ENCODE results near the gene MEI1.
"Not testable (repeated sequence)": the region's sequence is repeated elsewhere in the genome, so short reads cannot be mapped to it uniquely, and the experiment has no call there.

MEI1 gene

GRCh38 chr22:41658869-41659268 is 40.4 kb upstream of the MEI1 start:
- in situ Hi-C loops (cut with MboI; ENCODE audit: low sequenced_read_pairs, unreplicated experiment), result no loop called here
- no peak for TF ChIP-seq CTCF (IDR thresholded peaks at IDR 0.05; ENCODE audit: borderline replicate concordance, control extremely low read depth, extremely low read depth, insufficient read depth, missing control alignments)
- DNase-seq (ENCODE audit: low spot score), result no peak

GRCh38 chr22:41659941-41660340 is 39.4 kb upstream of the MEI1 start:
- DNase-seq (ENCODE audit: low spot score), result no peak

GRCh38 chr22:41660416-41660815 is 38.9 kb upstream of the MEI1 start:
- DNase-seq (ENCODE audit: low spot score), result no peak
- no peak for TF ChIP-seq CTCF (IDR thresholded peaks at IDR 0.05; ENCODE audit: borderline replicate concordance, control extremely low read depth, extremely low read depth, insufficient read depth, missing control alignments)

More at GRCh38 chr22:41659941-41660340, 39.4 kb upstream of the MEI1 start:
- in situ Hi-C loops (cut with MboI; ENCODE audit: low sequenced_read_pairs, unreplicated experiment), result no loop called here
- no peak for TF ChIP-seq CTCF (IDR thresholded peaks at IDR 0.05; ENCODE audit: borderline replicate concordance, control extremely low read depth, extremely low read depth, insufficient read depth, missing control alignments)

GRCh38 chr22:41661088-41661487 is 38.2 kb upstream of the MEI1 start:
- in situ Hi-C loops (cut with MboI; ENCODE audit: low sequenced_read_pairs, unreplicated experiment), result no loop called here
- DNase-seq (ENCODE audit: low spot score), result no peak
- no peak for TF ChIP-seq CTCF (IDR thresholded peaks at IDR 0.05; ENCODE audit: borderline replicate concordance, control extremely low read depth, extremely low read depth, insufficient read depth, missing control alignments)

More at GRCh38 chr22:41660416-41660815, 38.9 kb upstream of the MEI1 start:
- in situ Hi-C loops (cut with MboI; ENCODE audit: low sequenced_read_pairs, unreplicated experiment), result no loop called here

GRCh38 chr22:41661713-41662112 is 37.6 kb upstream of the MEI1 start:
- no peak for TF ChIP-seq CTCF (IDR thresholded peaks at IDR 0.05; ENCODE audit: borderline replicate concordance, control extremely low read depth, extremely low read depth, insufficient read depth, missing control alignments)
- no peak for DNase-seq (ENCODE audit: low spot score)
- in situ Hi-C loops (cut with MboI; ENCODE audit: low sequenced_read_pairs, unreplicated experiment), result no loop called here

- in situ Hi-C loops (cut with MboI; ENCODE audit: low sequenced_read_pairs, unreplicated experiment); DNase-seq (ENCODE audit: low spot score): not testable (repeated sequence)
Measured at GRCh38 chr22:41663594-41663993, 35.7 kb upstream of the MEI1 start.

GRCh38 chr22:41664490-41664889 is 34.8 kb upstream of the MEI1 start:
- in situ Hi-C loops (cut with MboI; ENCODE audit: low sequenced_read_pairs, unreplicated experiment), result no loop called here
- DNase-seq (ENCODE audit: low spot score), result no peak
- no peak for TF ChIP-seq CTCF (IDR thresholded peaks at IDR 0.05; ENCODE audit: borderline replicate concordance, control extremely low read depth, extremely low read depth, insufficient read depth, missing control alignments)

Data from GM13976 (cell line).